Panc1 (cell line): Measurements from ENCODE around the gene PITPNM2. TPM values are rescaled to one million over a fixed set of nuclear protein-coding genes. Genes with fewer than 3 reads are reported as not detected.

Experiments
- ATAC-seq: fragments of 200-7000 bp; cut with Tn5 transposase; 2 replicates; pipeline ENCODE4 v1.9.1; 2020; ENCODE audit warnings: mild to moderate bottlenecking, moderate library complexity
- BruUV-seq: library from RNA; stranded (reverse); fragments of 400-500 nt; replicated peaks from 2 replicates; lab custom pipeline; 2021; lab: Mats Ljungman, UMichigan
- CTCF ChIA-PET: fragments of 300-600 bp; sonication (Branson Sonifier 250); formaldehyde crosslinking; loops from one replicate; lab custom pipeline; 2022; ENCODE audit warnings: antibody characterized with exemption; lab: Charles Lee
- POLR2A ChIA-PET: fragments of 300-600 bp; sonication (Branson Sonifier 250); formaldehyde crosslinking; loops from one replicate; lab custom pipeline; 2022; ENCODE audit warnings: antibody characterized with exemption; lab: Charles Lee
- DNase-seq: peaks from one replicate; pipeline ENCODE4 v3.0.0-alpha.2; 2010; ENCODE audit warnings: low read depth, low spot score
- H3K27ac ChIP-seq: 2 replicates; pipeline ENCODE4 v1.5.1; 2011; ENCODE audit warnings: mild to moderate bottlenecking, low read length, inconsistent platforms
- H3K27me3 ChIP-seq: fragments of 200-500 bp; sonication (Bioruptor generic); 2 replicates; pipeline ENCODE4 v1.6.0; 2014; ENCODE audit warnings: low read length, inconsistent platforms; ENCODE audit not compliant: control insufficient read depth, insufficient read depth
- H3K36me3 ChIP-seq: fragments of 200-500 bp; sonication (Bioruptor generic); 2 replicates; pipeline ENCODE4 v1.5.1; 2014; ENCODE audit warnings: inconsistent platforms, mild to moderate bottlenecking, low read length, moderate library complexity; ENCODE audit not compliant: control insufficient read depth, insufficient read depth
- H3K4me1 ChIP-seq: 2 replicates; pipeline ENCODE4 v1.5.1; 2011; ENCODE audit warnings: inconsistent platforms, mild to moderate bottlenecking, low read length, moderate library complexity; ENCODE audit not compliant: control insufficient read depth, insufficient read depth
- H3K4me3 ChIP-seq, 2 experiments: 2 replicates each; pipeline ENCODE4 v1.5.1; 2011 to 2012; ENCODE audit warnings: low read depth in 2 of 2, low read length in 2 of 2, mild to moderate bottlenecking in 2 of 2, inconsistent platforms in 1 of 2, moderate library complexity in 1 of 2
- H3K9me3 ChIP-seq: fragments of 200-500 bp; sonication (Bioruptor generic); 2 replicates; pipeline ENCODE4 v1.5.1; 2014; ENCODE audit warnings: low read depth, mild to moderate bottlenecking, inconsistent platforms, low read length, moderate library complexity; ENCODE audit not compliant: control insufficient read depth, insufficient read depth
- CTCF ChIP-seq: fragments of 450-650 bp; IDR thresholded peaks from 2 replicates; pipeline ENCODE4 v1.5.1; 2017; ENCODE audit warnings: mild to moderate bottlenecking
- POLR2AphosphoS5 ChIP-seq: IDR thresholded peaks from 2 replicates; pipeline ENCODE4 v1.6.1; 2012; ENCODE audit warnings: mild to moderate bottlenecking, low read depth, low read length, moderate library complexity
- REST ChIP-seq, 2 experiments: IDR thresholded peaks; 2 replicates each; pipeline ENCODE4 v1.6.1; 2011 to 2012; ENCODE audit warnings: low read depth in 2 of 2, control low read depth in 1 of 2, low read length in 1 of 2, mild to moderate bottlenecking in 1 of 2, moderate library complexity in 1 of 2; ENCODE audit not compliant: insufficient read depth in 1 of 2
- SIN3A ChIP-seq: IDR thresholded peaks from 2 replicates; pipeline ENCODE4 v1.6.1; 2012; ENCODE audit warnings: low read depth, mild to moderate bottlenecking, low read length, moderate library complexity, borderline replicate concordance; ENCODE audit not compliant: insufficient read depth
- TCF7L2 ChIP-seq: IDR thresholded peaks from 2 replicates; pipeline ENCODE4 v1.6.1; 2011; ENCODE audit warnings: mild to moderate bottlenecking, low read depth, low read length, inconsistent platforms
- in situ Hi-C: cut with HindIII; loops from 2 replicates; pipeline ENCODE4 v1.10.0; 2016; ENCODE audit warnings: low sequenced_read_pairs, low pct_unique_long_range_greater_than_20kb
- intact Hi-C: fragments of 100-400 bp; cut with micrococcal nuclease; formaldehyde crosslinking; loops from one replicate; pipeline ENCODE4 v1.10.0; 2022; ENCODE audit not compliant: unreplicated experiment
- total RNA-seq: library from RNA; stranded (reverse); gene quantifications from one replicate; pipeline ENCODE4 v1.2.1, GENCODE V29; 2021; ENCODE audit not compliant: unreplicated experiment

PITPNM2 gene
- total RNA-seq, 1 experiment from 2014 or later, result 26.4 TPM

- ChIA-PET POLR2A (no interaction called here), CTCF (no interaction called here)
- intact Hi-C loops (loop anchor here (10.0 kb wide), 1 partner anchor 158 kb away; the partner anchor contains the start of gene ARL6IP4), in situ Hi-C loops (no loop called here)
- H3K27ac ChIP-seq, result peak overlapping the region; percentile 89
- H3K4me1 ChIP-seq, result peaks cover 49% of the 10 kb centered on the region
- peak overlapping the region in 1 of 2 experiments; percentile 9; a peak in 1 of 4 replicates for H3K4me3 ChIP-seq
- H3K27me3 ChIP-seq, result no peaks in the 10 kb centered on the region
- DNase-seq (no peak), ATAC-seq (no peak)
- H3K36me3 ChIP-seq, result no peaks in the 10 kb centered on the region
- TF ChIP-seq CTCF (no peak), REST (IDR thresholded peaks at IDR 0.05; ENCODE audit: insufficient read depth in 1 of 2, low read depth in 2 of 2, low read length in 1 of 2) (no peak), SIN3A (no peak), POLR2AphosphoS5 (no peak), TCF7L2 (no peak)
- no peaks in the 10 kb centered on the region for H3K9me3 ChIP-seq
- no TSS peak for BruUV-seq
These were observed 8.4 kb downstream of the PITPNM2 start for GRCh38 chr12:123142518-123142840.

GRCh38 chr12:123141615-123142517 is 9.0 kb downstream of the PITPNM2 start:
- Histone ChIP-seq H3K36me3 (no peaks in the 10 kb centered on the region), H3K4me3 (peak overlapping the region in 1 of 2 experiments; percentile 16; a peak in 2 of 4 replicates), H3K4me1 (peaks cover 49% of the 10 kb centered on the region), H3K27ac (peak overlapping the region; percentile 89), H3K27me3 (no peaks in the 10 kb centered on the region), H3K9me3 (no peaks in the 10 kb centered on the region)
- in situ Hi-C loops (no loop called here), intact Hi-C loops (loop anchor here (10.0 kb wide), 1 partner anchor 157 kb away; the partner anchor contains the start of gene ARL6IP4)
- ChIA-PET CTCF (no interaction called here), POLR2A (interaction anchor here (0.6 kb wide), 1 partner anchor 23 kb away, joined by 12 read pairs; no protein-coding TSS in a partner anchor)
- no TSS peak for BruUV-seq
- ATAC-seq, result peak; percentile 88
- peak; percentile 28 for DNase-seq
- TF ChIP-seq POLR2AphosphoS5 (no peak), SIN3A (no peak), TCF7L2 (no peak; the same call in 1 of the 2 replicates), REST (IDR thresholded peaks at IDR 0.05; ENCODE audit: insufficient read depth in 1 of 2, low read depth in 2 of 2, low read length in 1 of 2) (no peak), CTCF (no peak)
